HepG2 (cell line): ENCODE data around the gene NOX3. TPM values are rescaled to one million over a fixed set of nuclear protein-coding genes. Genes with fewer than 3 reads are reported as not detected.

Experiments
- ARID5B ChIP-seq: IDR thresholded peaks from 2 replicates; pipeline ENCODE4 v1.4.0; 2020; ENCODE audit warnings: mild to moderate bottlenecking, missing genetic modification reagents
- CEBPG ChIP-seq: IDR thresholded peaks from 2 replicates; pipeline ENCODE4 v1.6.1; 2016
- ETV5 ChIP-seq: IDR thresholded peaks from 2 replicates; pipeline ENCODE4 v1.6.1; 2018; ENCODE audit warnings: missing biosample characterization, missing genetic modification reagents, inconsistent platforms, borderline replicate concordance
- FOSL1 ChIP-seq: sonication (generic); formaldehyde crosslinking; IDR thresholded peaks from 2 replicates; pipeline ENCODE4 v1.9.0; 2021; ENCODE audit warnings: missing genetic modification reagents, borderline replicate concordance
- FOXP4 ChIP-seq: sonication (generic); formaldehyde crosslinking; IDR thresholded peaks from 2 replicates; pipeline ENCODE4 v1.4.0; 2020; ENCODE audit warnings: missing genetic modification reagents
- HMGXB4 ChIP-seq, 2 experiments: sonication (generic) in 1 of 2; formaldehyde crosslinking in 1 of 2; IDR thresholded peaks; 2 replicates each; pipeline versions ENCODE4 v1.4.0 to v1.6.1; 2018 to 2020; ENCODE audit warnings: missing genetic modification reagents in 2 of 2, borderline replicate concordance in 1 of 2, low read depth in 1 of 2, mild to moderate bottlenecking in 1 of 2, missing biosample characterization in 1 of 2
- NR2F6 ChIP-seq, 2 experiments: IDR thresholded peaks; 2 replicates each; pipeline ENCODE4 v1.6.1; 2016; ENCODE audit warnings: antibody characterized with exemption in 1 of 2, mild to moderate bottlenecking in 1 of 2
- SIX4 ChIP-seq: sonication (generic); formaldehyde crosslinking; IDR thresholded peaks from 2 replicates; pipeline ENCODE4 v1.4.0; 2020; ENCODE audit warnings: missing genetic modification reagents
- SOX13 ChIP-seq, 3 experiments: fragments of 450-650 bp in 1 of 3; sonication (generic) in 1 of 3; formaldehyde crosslinking in 1 of 3; IDR thresholded peaks in 2 of 3; conservative IDR thresholded peaks in 1 of 3; 2 replicates each; pipeline versions ENCODE4 v1.5.0 to v1.6.1; 2016 to 2020; ENCODE audit warnings: antibody characterized with exemption in 1 of 3, mild to moderate bottlenecking in 1 of 3, missing compliant biosample characterization in 1 of 3, missing genetic modification reagents in 1 of 3, moderate library complexity in 1 of 3
- ZBTB25 ChIP-seq: IDR thresholded peaks from 2 replicates; pipeline ENCODE4 v1.6.1; 2018; ENCODE audit warnings: missing genetic modification reagents
- ZBTB33 ChIP-seq: sonication (generic); formaldehyde crosslinking; IDR thresholded peaks from 2 replicates; pipeline ENCODE4 v1.4.0; 2020; ENCODE audit warnings: missing genetic modification reagents
- ZGPAT ChIP-seq: IDR thresholded peaks from 2 replicates; pipeline ENCODE4 v1.6.1; 2016; ENCODE audit warnings: mild to moderate bottlenecking
- ZNF326 ChIP-seq: sonication (generic); formaldehyde crosslinking; IDR thresholded peaks from 2 replicates; pipeline ENCODE4 v1.4.0; 2020; ENCODE audit warnings: missing genetic modification reagents, borderline replicate concordance
- ZNF510 ChIP-seq: sonication (generic); formaldehyde crosslinking; IDR thresholded peaks from 2 replicates; pipeline ENCODE4 v1.4.0; 2020; ENCODE audit warnings: low read depth, mild to moderate bottlenecking, missing genetic modification reagents
- ZNF614 ChIP-seq: IDR thresholded peaks from 2 replicates; pipeline ENCODE4 v1.6.1; 2018; ENCODE audit warnings: missing biosample characterization, missing genetic modification reagents, inconsistent platforms, borderline replicate concordance
- ZNF792 ChIP-seq: IDR thresholded peaks from 2 replicates; pipeline ENCODE4 v1.6.1; 2016
- polyA plus RNA-seq, 8 experiments: library from polyadenylated mRNA; depleted of rRNA in 3 of 8; stranded (reverse) in 7 of 8; unstranded in 1 of 8; fragments of >200 nt; fragmentation: Illumina TruSeq in 4 of 8; extraction: Trizol in 4 of 8; gene quantifications; 2 replicates each; pipeline versions ENCODE4 v1.2.1 to v1.2.3, GENCODE V29; 2011 to 2016; ENCODE audit warnings: low read depth in 4 of 8, missing spikeins in 1 of 8, mixed read lengths in 1 of 8; ENCODE audit not compliant: insufficient read depth in 1 of 8
- total RNA-seq, 5 experiments: library from RNA; depleted of rRNA; stranded (reverse); fragments of >200 nt; fragmentation: Illumina TruSeq; extraction: Trizol; gene quantifications; 2 replicates each; pipeline ENCODE4 v1.2.3, GENCODE V29; 2016; ENCODE audit warnings: low read depth in 1 of 5

The NOX3 gene
- total and polyA plus RNA-seq, 2 of the 13 experiments (the other 11 are each of a cell fraction or from before 2014, with no cell fraction given), result 0.09 to 0.18 TPM

- peak; percentile 30; the same call in 1 of the 2 replicates for TF ChIP-seq FOXP4
- 0 out of 2 replicates have a peak, but pooled peaks have one; percentile 38 for TF ChIP-seq ZNF614 (CRISPR knock-in tag)
- TF ChIP-seq SIX4 (CRISPR knock-in tag), result no peak
- TF ChIP-seq ZGPAT (CRISPR knock-in tag), result peak; percentile 62
- peak; percentile 88; the same call in 1 of the 2 replicates for TF ChIP-seq FOSL1 (CRISPR knock-in tag)
- 0 out of 2 replicates have a peak, but pooled peaks have one; percentile 35 for TF ChIP-seq ZNF792 (CRISPR knock-in tag)
- TF ChIP-seq ZBTB25 (CRISPR knock-in tag), result peak; percentile 45; the same call in 1 of the 2 replicates
- no peak for TF ChIP-seq ZNF326
- TF ChIP-seq ARID5B (CRISPR knock-in tag), result peak; percentile 82
- no peak for TF ChIP-seq ZNF510
- peak; percentile 73; the same call in 1 of the 2 replicates for TF ChIP-seq ETV5 (CRISPR knock-in tag)
- peak; percentile 47 for TF ChIP-seq NR2F6 (IDR thresholded peaks at IDR 0.05)
- TF ChIP-seq NR2F6 (CRISPR knock-in tag; IDR thresholded peaks at IDR 0.05), result 0 out of 2 replicates have a peak, but pooled peaks have one; percentile 18
- no peak for TF ChIP-seq HMGXB4 (CRISPR knock-in tag; IDR thresholded peaks at IDR 0.05; ENCODE audit: borderline replicate concordance in 1 of 2, low read depth in 1 of 2)
- no peak for TF ChIP-seq SOX13 (IDR thresholded peaks at IDR 0.05)
- TF ChIP-seq SOX13 (CRISPR knock-in tag; conservative IDR thresholded peaks at IDR 0.05 in 1 of 2, IDR thresholded peaks at IDR 0.05 in 1 of 2), result peak in 1 of 2 experiments; percentile 55; a peak in 1 of 4 replicates
- TF ChIP-seq CEBPG (CRISPR knock-in tag), result peak; percentile 42
- peak; percentile 79; the same call in 1 of the 2 replicates for TF ChIP-seq ZBTB33
These were observed 38.1 kb upstream of the NOX3 start (continued) for GRCh38 chr6:155493694-155494143.
